Keratinocyte (primary cell): ENCODE measurements around the gene NR1H4. TPM values are rescaled to one million over a fixed set of nuclear protein-coding genes. Genes with fewer than 3 reads are reported as not detected.

Experiments
- DNase-seq: peaks from one replicate; pipeline ENCODE4 v3.0.0-alpha.2; 2011; ENCODE audit warnings: low read depth, missing footprints, low spot score
- FAIRE-seq: peaks from 2 replicates; lab custom pipeline; 2011; peaks lifted over from hg19 to GRCh38; lab: Jason Lieb, UNC
- H2AFZ ChIP-seq: 2 replicates; pipeline ENCODE4 v1.6.0; 2012; ENCODE audit warnings: low read length, control low read depth, inconsistent platforms; ENCODE audit not compliant: control insufficient read depth
- H3K27ac ChIP-seq: 2 replicates; pipeline ENCODE4 v1.5.1; 2011; ENCODE audit warnings: low read length; ENCODE audit not compliant: control insufficient read depth, insufficient read depth
- H3K27me3 ChIP-seq: 3 replicates; pipeline ENCODE4 v1.6.0; 2011; ENCODE audit warnings: low read length; ENCODE audit not compliant: control insufficient read depth, insufficient read depth; ENCODE audit errors: extremely low read depth
- H3K36me3 ChIP-seq, 2 experiments: 2 replicates in 1 of 2; 3 replicates in 1 of 2; pipeline ENCODE4 v1.5.1; 2011; ENCODE audit warnings: low read length in 2 of 2, mild to moderate bottlenecking in 1 of 2; ENCODE audit not compliant: control insufficient read depth in 2 of 2, insufficient read depth in 2 of 2; ENCODE audit errors: extremely low read depth in 1 of 2
- H3K4me1 ChIP-seq: 3 replicates; pipeline ENCODE4 v1.5.1; 2011; ENCODE audit warnings: low read length; ENCODE audit not compliant: control insufficient read depth, insufficient read depth; ENCODE audit errors: extremely low read depth
- H3K4me2 ChIP-seq: 3 replicates; pipeline ENCODE4 v1.6.0; 2011; ENCODE audit warnings: low read depth, low read length; ENCODE audit not compliant: control insufficient read depth, insufficient read depth; ENCODE audit errors: extremely low read depth
- H3K4me3 ChIP-seq, 3 experiments: fragments of 200-600 bp in 1 of 3; sonication (generic) in 1 of 3; 2 replicates in 2 of 3; 3 replicates in 1 of 3; pipeline ENCODE4 v1.5.1; 2011 to 2016; ENCODE audit warnings: low read length in 3 of 3, mild to moderate bottlenecking in 3 of 3, control low read depth in 2 of 3, inconsistent platforms in 1 of 3, low read depth in 1 of 3, mixed read lengths in 1 of 3, mixed run types in 1 of 3, moderate library complexity in 1 of 3; ENCODE audit not compliant: control insufficient read depth in 2 of 3, insufficient read depth in 2 of 3; ENCODE audit errors: extremely low read depth in 1 of 3
- H3K79me2 ChIP-seq: 2 replicates; pipeline ENCODE4 v1.6.0; 2012; ENCODE audit warnings: low read length; ENCODE audit not compliant: control insufficient read depth, insufficient read depth
- H3K9ac ChIP-seq: 3 replicates; pipeline ENCODE4 v1.6.0; 2011; ENCODE audit warnings: low read length; ENCODE audit not compliant: control insufficient read depth, insufficient read depth; ENCODE audit errors: extremely low read depth
- H3K9me1 ChIP-seq: 3 replicates; pipeline ENCODE4 v1.6.0; 2011; ENCODE audit warnings: low read length; ENCODE audit not compliant: control insufficient read depth, insufficient read depth; ENCODE audit errors: extremely low read depth
- H3K9me3 ChIP-seq: 2 replicates; pipeline ENCODE4 v1.5.1; 2012; ENCODE audit warnings: low read depth, low read length; ENCODE audit not compliant: control insufficient read depth
- H4K20me1 ChIP-seq: 3 replicates; pipeline ENCODE4 v1.6.0; 2011; ENCODE audit warnings: low read length; ENCODE audit not compliant: control insufficient read depth, insufficient read depth; ENCODE audit errors: extremely low read depth
- EZH2 ChIP-seq: IDR thresholded peaks from one replicate; pipeline ENCODE4 v1.6.1; 2012; ENCODE audit warnings: inconsistent platforms, mild to moderate bottlenecking, low read length, moderate library complexity
- dilution Hi-C: fragments of 300-500 bp; cut with MboI; formaldehyde crosslinking; loops from one replicate; pipeline ENCODE4 v1.7.0; 2020; ENCODE audit warnings: low sequenced_read_pairs; ENCODE audit not compliant: extremely low pct_ligation_motif_present
- polyA plus RNA-seq, 5 experiments: library from polyadenylated mRNA; depleted of rRNA in 3 of 5; stranded (reverse) in 3 of 5; stranded (forward) in 1 of 5; unstranded in 1 of 5; fragments of >200 nt; gene quantifications; 1 replicate in 1 of 5; 2 replicates in 3 of 5; 3 replicates in 1 of 5; pipeline versions ENCODE4 v1.2.1 to v1.2.3, GENCODE V29; 2011 to 2012; ENCODE audit warnings: missing spikeins in 2 of 5, low read depth in 1 of 5, low replicate concordance in 1 of 5
- TF ChIP-seq, protein P1 (sequence below), 3 experiments: IDR thresholded peaks in 1 of 3; conservative IDR thresholded peaks in 1 of 3; optimal IDR thresholded peaks in 1 of 3; 2 replicates in 2 of 3; 3 replicates in 1 of 3; pipeline versions ENCODE3 to v1.5.1; 2011; ENCODE audit warnings: low read length in 3 of 3, mild to moderate bottlenecking in 3 of 3, moderate library complexity in 2 of 3, control low read depth in 1 of 3, inconsistent platforms in 1 of 3; ENCODE audit not compliant: insufficient read depth in 2 of 3; ENCODE audit errors: extremely low read depth in 1 of 3

The NR1H4 gene
- polyA plus RNA-seq, 1 donor (not counting 4 experiments of a cell fraction or from before 2014, with no cell fraction given): not detected

DNA sequence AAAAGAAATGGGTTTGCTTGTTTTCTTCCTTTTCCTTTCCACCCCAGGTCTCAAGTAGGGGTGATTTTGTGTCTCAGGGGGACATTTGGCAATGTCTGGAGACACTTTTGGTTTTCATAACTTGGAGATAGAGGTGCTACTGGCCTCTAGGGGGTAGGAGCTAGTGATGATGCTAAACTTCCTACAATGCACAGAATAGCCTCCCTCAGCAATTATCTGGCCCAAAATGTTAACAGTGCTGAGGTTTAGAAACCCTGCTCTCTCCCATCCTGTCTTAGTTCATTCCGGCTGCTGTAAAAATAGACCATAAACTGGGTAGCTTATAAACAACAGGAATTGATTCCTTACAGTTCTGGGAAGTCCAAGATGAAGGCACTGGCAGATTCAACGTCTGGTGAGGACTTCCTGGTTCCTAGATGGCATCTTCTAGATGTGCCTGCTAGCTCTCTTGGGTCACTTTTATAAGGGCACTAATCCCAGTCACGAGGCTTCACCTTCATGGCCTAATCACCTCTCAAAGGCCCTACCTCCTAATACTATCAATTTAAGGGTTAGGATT is 92.4 kb downstream of the NR1H4 start:
- no peaks in the 10 kb centered on the region for H3K4me1 ChIP-seq
- no peak for DNase-seq
- TF ChIP-seq EZH2: no peak
- TF ChIP-seq, protein P1, sequence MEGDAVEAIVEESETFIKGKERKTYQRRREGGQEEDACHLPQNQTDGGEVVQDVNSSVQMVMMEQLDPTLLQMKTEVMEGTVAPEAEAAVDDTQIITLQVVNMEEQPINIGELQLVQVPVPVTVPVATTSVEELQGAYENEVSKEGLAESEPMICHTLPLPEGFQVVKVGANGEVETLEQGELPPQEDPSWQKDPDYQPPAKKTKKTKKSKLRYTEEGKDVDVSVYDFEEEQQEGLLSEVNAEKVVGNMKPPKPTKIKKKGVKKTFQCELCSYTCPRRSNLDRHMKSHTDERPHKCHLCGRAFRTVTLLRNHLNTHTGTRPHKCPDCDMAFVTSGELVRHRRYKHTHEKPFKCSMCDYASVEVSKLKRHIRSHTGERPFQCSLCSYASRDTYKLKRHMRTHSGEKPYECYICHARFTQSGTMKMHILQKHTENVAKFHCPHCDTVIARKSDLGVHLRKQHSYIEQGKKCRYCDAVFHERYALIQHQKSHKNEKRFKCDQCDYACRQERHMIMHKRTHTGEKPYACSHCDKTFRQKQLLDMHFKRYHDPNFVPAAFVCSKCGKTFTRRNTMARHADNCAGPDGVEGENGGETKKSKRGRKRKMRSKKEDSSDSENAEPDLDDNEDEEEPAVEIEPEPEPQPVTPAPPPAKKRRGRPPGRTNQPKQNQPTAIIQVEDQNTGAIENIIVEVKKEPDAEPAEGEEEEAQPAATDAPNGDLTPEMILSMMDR (optimal IDR thresholded peaks at IDR 0.05 in 1 of 3, IDR thresholded peaks at IDR 0.05 in 1 of 3, conservative IDR thresholded peaks at IDR 0.05 in 1 of 3; ENCODE audit: extremely low read depth in 1 of 3, insufficient read depth in 2 of 3, low read length in 3 of 3): no peak
- H3K4me3 ChIP-seq: no peak overlapping the region
- no peaks in the 10 kb centered on the region for H3K27me3 ChIP-seq
- FAIRE-seq: no peak
- H3K4me2 ChIP-seq: no peak overlapping the region
- H3K9me1 ChIP-seq: no peaks in the 10 kb centered on the region
- H3K36me3 ChIP-seq: no peaks in the 10 kb centered on the region
- no peak overlapping the region for H3K27ac ChIP-seq
- dilution Hi-C loops: no loop called here
- H3K9me3 ChIP-seq: no peaks in the 10 kb centered on the region
- no peaks in the 10 kb centered on the region for H4K20me1 ChIP-seq
- no peaks in the 10 kb centered on the region for H3K79me2 ChIP-seq
- H3K9ac ChIP-seq: no peak overlapping the region
- H2AFZ ChIP-seq: no peak overlapping the region

GRCh38 chr12:100566887-100567637 is 93.4 kb downstream of the NR1H4 start:
- Histone ChIP-seq H3K36me3 (no peaks in the 10 kb centered on the region), H4K20me1 (no peaks in the 10 kb centered on the region), H3K27me3 (no peaks in the 10 kb centered on the region), H3K9me1 (no peaks in the 10 kb centered on the region), H3K4me2 (no peak overlapping the region), H3K4me1 (no peaks in the 10 kb centered on the region), H3K79me2 (no peaks in the 10 kb centered on the region), H3K27ac (no peak overlapping the region), H3K4me3 (no peak overlapping the region), H3K9me3 (no peaks in the 10 kb centered on the region), H3K9ac (no peak overlapping the region), H2AFZ (no peak overlapping the region)
- FAIRE-seq (no peak), DNase-seq (no peak)
- TF ChIP-seq EZH2: no peak
- TF ChIP-seq, protein P1 (optimal IDR thresholded peaks at IDR 0.05 in 1 of 3, IDR thresholded peaks at IDR 0.05 in 1 of 3, conservative IDR thresholded peaks at IDR 0.05 in 1 of 3; ENCODE audit: extremely low read depth in 1 of 3, insufficient read depth in 2 of 3, low read length in 3 of 3): no peak
- dilution Hi-C loops: no loop called here
